GM21786 (cell line): ENCODE measurements around the gene TRPV5.

ENCODE experiments used
- ATAC-seq: cut with Tn5 transposase; IDR thresholded peaks from one replicate; pipeline ENCODE4 v1.9.1; 2021; ENCODE audit not compliant: unreplicated experiment

TRPV5 gene

GRCh38 chr7:142910031-142910433 is 23.5 kb downstream of the TRPV5 start:
- no peak for ATAC-seq

- no peak for ATAC-seq
Measured at GRCh38 chr7:142908921-142909890, 24.3 kb downstream of the TRPV5 start.

GRCh38 chr7:142908290-142908689 is 25.3 kb downstream of the TRPV5 start:
- no peak for ATAC-seq

- no peak for ATAC-seq
Measured at GRCh38 chr7:142906643-142907042, 26.9 kb downstream of the TRPV5 start.

- ATAC-seq: no peak
Measured at GRCh38 chr7:142905759-142906158, 27.8 kb downstream of the TRPV5 start.

- no peak for ATAC-seq
Measured at GRCh38 chr7:142904128-142904527, 29.4 kb downstream of the TRPV5 start.

GRCh38 chr7:142901426-142902259 is 31.9 kb downstream of the TRPV5 start:
- ATAC-seq: no peak

- ATAC-seq: no peak
Measured at GRCh38 chr7:142899661-142900060, 33.9 kb downstream of the TRPV5 start.

- no peak for ATAC-seq
Measured at GRCh38 chr7:142898377-142899170, 35.0 kb downstream of the TRPV5 start.

- no peak for ATAC-seq
Measured at GRCh38 chr7:142897691-142898090, 35.9 kb downstream of the TRPV5 start.

- no peak for ATAC-seq
Measured at GRCh38 chr7:142896741-142897379, 36.7 kb downstream of the TRPV5 start.

- no peak for ATAC-seq
Measured at GRCh38 chr7:142896151-142896550, 37.4 kb downstream of the TRPV5 start.

- ATAC-seq: no peak
Measured at GRCh38 chr7:142894985-142895593, 38.5 kb downstream of the TRPV5 start.

GRCh38 chr7:142894112-142894984 is 39.2 kb downstream of the TRPV5 start:
- ATAC-seq: no peak

- ATAC-seq: no peak
Measured at GRCh38 chr7:142892951-142893350, 40.6 kb downstream of the TRPV5 start.

GRCh38 chr7:142891490-142892082 is 42.0 kb downstream of the TRPV5 start:
- no peak for ATAC-seq

- no peak for ATAC-seq
Measured at GRCh38 chr7:142890874-142891485, 42.6 kb downstream of the TRPV5 start.

- ATAC-seq: no peak
Measured at GRCh38 chr7:142889816-142890215, 43.7 kb downstream of the TRPV5 start.
